Astrocyte of the cerebellum (primary cell): ENCODE data around the gene FGF21.

Experiments
- DNase-seq: peaks from one replicate; pipeline ENCODE4 v3.0.0-alpha.2; 2011; ENCODE audit warnings: low read depth
- H3K4me3 ChIP-seq: 2 replicates; pipeline ENCODE4 v1.5.1; 2011; ENCODE audit warnings: mild to moderate bottlenecking, low read depth, low read length, moderate library complexity
- in situ Hi-C: cut with HindIII; loops from 2 replicates; pipeline ENCODE4 v1.10.0; 2017; ENCODE audit warnings: low sequenced_read_pairs
- TF ChIP-seq, protein P1 (sequence below): IDR thresholded peaks from 2 replicates; pipeline ENCODE4 v1.5.1; 2012; ENCODE audit warnings: low read length, low read depth, moderate library complexity, mild to moderate bottlenecking; ENCODE audit errors: missing control alignments

Gene FGF21

DNA sequence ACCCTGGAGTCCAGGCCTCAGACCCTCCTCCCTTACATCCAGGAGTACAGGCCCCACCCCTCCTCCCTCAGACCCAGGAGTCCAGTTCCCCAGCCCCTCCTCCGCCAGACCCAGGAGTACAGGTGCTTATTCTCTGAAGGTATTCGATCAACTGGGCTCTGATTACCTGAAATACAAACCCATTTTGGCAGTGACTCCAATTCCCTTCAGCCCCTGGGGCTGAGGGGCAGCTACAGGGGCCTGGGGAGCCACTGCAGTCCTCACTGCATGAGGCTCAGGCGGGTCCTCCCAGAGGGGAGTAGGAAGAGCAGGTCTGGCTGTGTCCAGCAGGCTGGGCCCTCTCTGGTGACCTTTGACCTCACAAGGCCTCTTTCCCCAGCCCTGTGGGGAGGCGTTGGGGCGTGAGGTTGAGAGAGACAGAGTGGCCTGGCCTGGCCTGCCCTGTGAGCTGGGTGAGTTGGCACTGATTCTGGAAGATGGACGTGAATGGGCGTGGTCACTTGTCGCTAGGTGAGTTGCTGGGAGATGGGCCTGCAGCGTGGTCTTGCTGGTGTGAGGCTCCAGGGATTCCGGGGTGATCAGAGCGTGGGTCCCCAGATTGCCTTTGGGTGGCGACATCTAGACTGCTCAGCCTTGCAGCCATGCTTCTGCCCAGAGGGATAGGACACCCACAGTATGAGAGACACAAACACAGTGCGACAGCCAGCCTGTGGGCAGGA, 52.4 kb downstream of the FGF21 start:
- no peak overlapping the region for H3K4me3 ChIP-seq
- no peak for DNase-seq
- TF ChIP-seq, protein P1, sequence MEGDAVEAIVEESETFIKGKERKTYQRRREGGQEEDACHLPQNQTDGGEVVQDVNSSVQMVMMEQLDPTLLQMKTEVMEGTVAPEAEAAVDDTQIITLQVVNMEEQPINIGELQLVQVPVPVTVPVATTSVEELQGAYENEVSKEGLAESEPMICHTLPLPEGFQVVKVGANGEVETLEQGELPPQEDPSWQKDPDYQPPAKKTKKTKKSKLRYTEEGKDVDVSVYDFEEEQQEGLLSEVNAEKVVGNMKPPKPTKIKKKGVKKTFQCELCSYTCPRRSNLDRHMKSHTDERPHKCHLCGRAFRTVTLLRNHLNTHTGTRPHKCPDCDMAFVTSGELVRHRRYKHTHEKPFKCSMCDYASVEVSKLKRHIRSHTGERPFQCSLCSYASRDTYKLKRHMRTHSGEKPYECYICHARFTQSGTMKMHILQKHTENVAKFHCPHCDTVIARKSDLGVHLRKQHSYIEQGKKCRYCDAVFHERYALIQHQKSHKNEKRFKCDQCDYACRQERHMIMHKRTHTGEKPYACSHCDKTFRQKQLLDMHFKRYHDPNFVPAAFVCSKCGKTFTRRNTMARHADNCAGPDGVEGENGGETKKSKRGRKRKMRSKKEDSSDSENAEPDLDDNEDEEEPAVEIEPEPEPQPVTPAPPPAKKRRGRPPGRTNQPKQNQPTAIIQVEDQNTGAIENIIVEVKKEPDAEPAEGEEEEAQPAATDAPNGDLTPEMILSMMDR, result no peak
- in situ Hi-C loops, result no loop called here
